SK-N-SH treated with all-trans-retinoic acid at 6 μM for 48 hours (cell line): ENCODE data around the gene IDUA.

ENCODE experiments used
- ARNTL ChIP-seq: fragments of 450-650 bp; formaldehyde crosslinking; IDR thresholded peaks from 2 replicates; pipeline ENCODE4 v1.5.0; 2020; ENCODE audit warnings: low read depth, mild to moderate bottlenecking, moderate library complexity, borderline replicate concordance
- CSDC2 ChIP-seq: fragments of 250-450 bp; sonication (Bioruptor Pico); IDR thresholded peaks from 2 replicates; pipeline ENCODE4 v1.5.0; 2020; ENCODE audit warnings: mild to moderate bottlenecking, moderate library complexity
- ESRRG ChIP-seq: fragments of 250-450 bp; sonication (Bioruptor Pico); IDR thresholded peaks from 2 replicates; pipeline ENCODE4 v1.6.1; 2021; ENCODE audit warnings: mild to moderate bottlenecking
- OSR1 ChIP-seq: fragments of 250-450 bp; sonication (Bioruptor Pico); IDR thresholded peaks from 2 replicates; pipeline ENCODE4 v1.8.0; 2022; ENCODE audit warnings: moderate library complexity, mild to moderate bottlenecking, inconsistent platforms
- PATZ1 ChIP-seq: fragments of 250-450 bp; sonication (Bioruptor Pico); IDR thresholded peaks from 2 replicates; pipeline ENCODE4 v1.8.0; 2020; ENCODE audit warnings: mild to moderate bottlenecking, moderate library complexity, borderline replicate concordance
- RARB ChIP-seq: fragments of 250-450 bp; sonication (Bioruptor Pico); IDR thresholded peaks from 2 replicates; pipeline ENCODE4 v1.8.0; 2021; ENCODE audit warnings: mild to moderate bottlenecking, moderate library complexity
- TCF4 ChIP-seq: fragments of 250-450 bp; sonication (Bioruptor Pico); IDR thresholded peaks from 2 replicates; pipeline ENCODE4 v1.8.0; 2021; ENCODE audit warnings: mild to moderate bottlenecking, moderate library complexity, borderline replicate concordance
- ZC3H10 ChIP-seq: fragments of 250-450 bp; sonication (Bioruptor Pico); IDR thresholded peaks from 2 replicates; pipeline ENCODE4 v1.5.1; 2021; ENCODE audit warnings: mild to moderate bottlenecking, moderate library complexity
- ZFP30 ChIP-seq: fragments of 450-650 bp; formaldehyde crosslinking; IDR thresholded peaks from 2 replicates; pipeline ENCODE4 v1.5.0; 2022; ENCODE audit warnings: mild to moderate bottlenecking, moderate library complexity
- ZNF565 ChIP-seq: fragments of 450-650 bp; formaldehyde crosslinking; conservative IDR thresholded peaks from 2 replicates; pipeline ENCODE4 v1.5.0; 2020; ENCODE audit warnings: low read depth, mild to moderate bottlenecking, moderate library complexity
- ZNF70 ChIP-seq: fragments of 450-650 bp; formaldehyde crosslinking; IDR thresholded peaks from 2 replicates; pipeline ENCODE4 v1.5.0; 2020; ENCODE audit warnings: mild to moderate bottlenecking, moderate library complexity

- TF ChIP-seq ZNF70 = no peak
- no peak for TF ChIP-seq ZNF565
- TF ChIP-seq ESRRG (CRISPR knock-in tag) = no peak
- TF ChIP-seq ARNTL (CRISPR knock-in tag) = no peak
- TF ChIP-seq ZC3H10 (CRISPR knock-in tag) = no peak
- TF ChIP-seq CSDC2 (CRISPR knock-in tag) = no peak
- TF ChIP-seq TCF4 (CRISPR knock-in tag) = no peak
- no peak for TF ChIP-seq RARB (CRISPR knock-in tag)
- no peak for TF ChIP-seq OSR1 (CRISPR knock-in tag)
- no peak for TF ChIP-seq PATZ1 (CRISPR knock-in tag)
- TF ChIP-seq ZFP30 (CRISPR knock-in tag) = no peak
Measured at GRCh38 chr4:1033840-1034551, 47.2 kb downstream of the IDUA start.
